HG02885 (cell line): ENCODE data around the gene CD19.
A peak's percentile ranks its signal among the peaks of the same experiment; 100 is the strongest.
"Not testable (repeated sequence)": the region's sequence is repeated elsewhere in the genome, so short reads cannot be mapped to it uniquely, and the experiment has no call there.

Experiments used
- ATAC-seq: cut with Tn5 transposase; IDR thresholded peaks from one replicate; pipeline ENCODE4 v1.9.1; 2021; ENCODE audit warnings: mild to moderate bottlenecking; ENCODE audit not compliant: unreplicated experiment, poor library complexity

Gene CD19

DNA sequence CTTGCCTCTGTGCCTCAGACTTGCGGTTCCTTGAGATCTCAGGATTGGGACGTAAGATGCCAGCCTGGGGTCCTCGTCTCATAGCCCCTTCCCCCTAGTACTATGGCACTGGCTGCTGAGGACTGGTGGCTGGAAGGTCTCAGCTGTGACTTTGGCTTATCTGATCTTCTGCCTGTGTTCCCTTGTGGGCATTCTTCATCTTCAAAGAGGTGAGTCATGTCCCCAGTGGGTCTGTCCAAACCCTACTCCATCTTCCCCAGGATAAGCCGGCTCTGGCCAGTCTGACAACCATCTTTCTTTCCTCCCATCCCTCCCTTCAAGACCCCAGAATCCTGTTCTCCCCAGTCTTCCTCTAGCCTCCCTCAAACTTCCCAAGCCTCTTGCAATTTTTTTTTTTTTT, 3.6 kb downstream of the CD19 start:
- no peak for ATAC-seq

DNA sequence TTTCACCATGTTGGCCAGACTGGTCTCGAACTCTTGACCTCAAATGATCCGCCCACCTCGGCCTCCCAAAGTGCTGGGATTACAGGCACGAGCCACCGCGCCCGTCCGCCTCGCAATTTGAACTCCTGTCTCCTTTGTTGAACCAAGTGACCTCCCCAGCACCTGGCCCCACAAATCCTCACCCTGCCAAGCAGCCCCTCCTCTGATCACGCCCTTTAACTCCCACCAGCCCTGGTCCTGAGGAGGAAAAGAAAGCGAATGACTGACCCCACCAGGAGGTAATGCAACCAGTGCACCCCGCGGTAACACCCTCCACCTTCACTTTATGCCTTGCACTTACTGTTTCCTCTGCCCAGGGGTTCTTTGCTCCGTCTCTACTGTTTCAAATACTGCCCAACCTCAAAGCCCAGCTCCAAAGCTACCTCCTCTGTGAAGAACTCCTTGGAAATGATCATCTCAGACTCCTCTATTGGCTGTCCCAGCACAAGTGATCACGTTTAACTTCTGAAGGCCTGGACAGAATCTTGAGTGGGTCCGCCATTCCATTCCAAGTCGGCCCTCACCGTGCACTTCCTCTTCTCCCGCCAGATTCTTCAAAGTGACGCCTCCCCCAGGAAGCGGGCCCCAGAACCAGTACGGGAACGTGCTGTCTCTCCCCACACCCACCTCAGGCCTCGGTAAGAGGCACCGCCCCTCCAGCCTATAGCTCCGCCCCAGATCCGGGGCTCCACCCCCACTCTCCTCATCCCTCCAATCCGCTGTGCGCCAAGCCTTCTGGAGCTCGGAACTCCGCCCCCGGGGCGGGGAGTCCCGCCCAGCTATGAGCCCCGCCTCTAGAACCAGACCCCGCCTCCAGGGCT, 4.4 kb downstream of the CD19 start:
- peak; percentile 67 for ATAC-seq

DNA sequence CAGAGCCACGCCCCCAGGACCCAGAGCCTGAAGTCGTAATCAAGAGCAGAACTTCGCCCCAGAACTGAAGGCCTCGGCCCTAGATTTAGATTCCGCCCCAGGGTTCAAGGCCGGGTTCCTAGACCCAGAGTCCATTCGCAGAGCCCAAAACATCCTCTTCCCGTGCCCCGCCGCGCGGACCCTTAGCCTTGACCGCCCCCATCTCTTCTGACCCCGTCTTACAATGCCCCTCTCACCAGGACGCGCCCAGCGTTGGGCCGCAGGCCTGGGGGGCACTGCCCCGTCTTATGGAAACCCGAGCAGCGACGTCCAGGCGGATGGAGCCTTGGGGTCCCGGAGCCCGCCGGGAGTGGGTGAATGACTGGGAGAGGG, 5.0 kb downstream of the CD19 start:
- no peak for ATAC-seq

DNA sequence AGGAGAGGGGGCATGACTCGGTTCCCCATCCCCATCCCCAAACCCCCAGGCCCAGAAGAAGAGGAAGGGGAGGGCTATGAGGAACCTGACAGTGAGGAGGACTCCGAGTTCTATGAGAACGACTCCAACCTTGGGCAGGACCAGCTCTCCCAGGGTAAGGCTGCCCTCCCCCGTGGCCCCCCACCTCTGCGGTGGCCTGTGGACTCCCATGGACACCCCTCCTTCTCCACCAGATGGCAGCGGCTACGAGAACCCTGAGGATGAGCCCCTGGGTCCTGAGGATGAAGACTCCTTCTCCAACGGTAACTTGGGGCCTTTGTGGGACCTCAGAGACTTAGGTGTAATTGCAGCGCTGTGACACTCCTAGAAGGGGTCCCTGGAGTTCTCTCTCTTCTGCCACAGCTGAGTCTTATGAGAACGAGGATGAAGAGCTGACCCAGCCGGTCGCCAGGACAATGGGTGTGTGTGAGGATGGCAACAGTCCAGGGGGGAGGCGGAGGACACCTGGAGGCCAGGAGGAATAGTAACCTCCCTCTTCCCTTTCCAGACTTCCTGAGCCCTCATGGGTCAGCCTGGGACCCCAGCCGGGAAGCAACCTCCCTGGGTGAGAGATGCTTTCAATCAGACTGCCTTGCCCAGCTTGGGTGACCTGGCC, 5.6 kb downstream of the CD19 start:
- ATAC-seq = no peak

DNA sequence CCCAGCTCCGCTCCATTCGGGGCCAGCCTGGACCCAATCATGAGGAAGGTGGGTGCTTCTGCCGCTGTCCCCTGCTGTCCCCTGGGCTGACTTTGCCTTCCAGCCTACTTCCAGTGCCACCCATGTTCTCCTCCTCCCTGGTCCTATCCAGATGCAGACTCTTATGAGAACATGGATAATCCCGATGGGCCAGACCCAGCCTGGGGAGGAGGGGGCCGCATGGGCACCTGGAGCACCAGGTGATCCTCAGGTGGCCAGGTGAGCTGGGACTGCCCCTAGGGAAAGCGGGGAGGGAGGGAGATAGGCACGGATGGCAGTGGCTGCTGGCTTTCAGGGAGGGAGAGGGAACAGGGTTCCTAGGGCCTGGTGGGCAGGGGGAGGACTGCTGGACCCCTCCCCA, 7.0 kb downstream of the CD19 start:
- ATAC-seq = no peak

DNA sequence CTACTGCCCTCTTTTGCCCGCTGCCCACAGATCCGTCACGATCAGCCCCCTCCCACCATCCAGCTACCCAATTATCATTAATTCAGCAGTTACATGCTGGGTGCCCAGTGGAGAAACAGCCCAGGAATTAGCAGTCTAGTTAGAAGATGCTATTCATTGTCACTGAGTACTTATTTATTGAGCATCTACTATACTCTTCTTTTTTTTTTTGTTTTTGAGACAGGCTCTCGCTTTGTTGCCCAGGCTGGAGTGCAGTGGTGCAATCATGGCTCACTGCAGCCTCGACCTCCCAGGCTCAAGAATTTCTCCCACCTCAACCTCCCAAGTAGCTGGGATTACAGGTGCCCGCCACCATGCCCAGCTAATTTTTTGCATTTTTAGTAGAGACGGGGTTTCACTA, 8.1 kb downstream of the CD19 start:
- ATAC-seq = not testable (repeated sequence)

DNA sequence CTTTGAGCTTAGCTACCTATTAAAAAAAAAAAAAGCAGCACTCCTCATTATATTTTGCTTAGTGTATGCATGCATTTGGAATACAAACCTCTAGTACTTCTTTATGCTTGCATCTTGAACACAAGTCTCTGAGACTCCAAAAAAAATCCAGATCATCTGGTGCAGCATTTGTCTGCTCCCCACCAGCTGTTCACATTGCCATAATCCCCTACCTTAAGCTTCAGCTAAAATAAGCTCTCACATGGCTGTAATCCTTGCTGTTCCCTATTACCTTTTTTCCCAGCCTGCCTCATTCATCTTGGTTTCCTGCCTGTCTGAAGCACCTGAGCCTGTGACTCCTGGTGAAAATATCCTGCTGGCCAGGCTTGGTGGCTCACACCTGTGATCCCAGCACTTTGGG, 11.5 kb downstream of the CD19 start:
- no peak for ATAC-seq

DNA sequence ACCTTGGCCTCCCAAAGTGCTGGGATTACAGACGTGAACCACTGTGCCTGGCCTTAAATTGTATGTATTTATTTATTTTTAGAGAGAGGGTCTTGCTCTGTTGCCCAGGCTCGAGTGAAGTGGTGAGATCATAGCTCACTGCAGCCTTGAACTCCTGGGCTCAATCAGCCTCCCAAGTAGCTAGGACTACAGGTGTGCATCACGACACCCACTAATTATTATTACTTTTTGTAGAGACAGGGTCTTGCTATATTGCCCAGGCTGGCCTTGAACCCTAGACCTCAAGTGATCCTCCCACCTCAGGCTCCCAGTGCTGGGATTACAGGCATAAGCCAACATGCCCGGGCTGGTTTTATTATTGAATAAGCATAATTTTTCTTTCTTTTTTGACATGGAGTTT, 14.9 kb downstream of the CD19 start:
- no peak for ATAC-seq

DNA sequence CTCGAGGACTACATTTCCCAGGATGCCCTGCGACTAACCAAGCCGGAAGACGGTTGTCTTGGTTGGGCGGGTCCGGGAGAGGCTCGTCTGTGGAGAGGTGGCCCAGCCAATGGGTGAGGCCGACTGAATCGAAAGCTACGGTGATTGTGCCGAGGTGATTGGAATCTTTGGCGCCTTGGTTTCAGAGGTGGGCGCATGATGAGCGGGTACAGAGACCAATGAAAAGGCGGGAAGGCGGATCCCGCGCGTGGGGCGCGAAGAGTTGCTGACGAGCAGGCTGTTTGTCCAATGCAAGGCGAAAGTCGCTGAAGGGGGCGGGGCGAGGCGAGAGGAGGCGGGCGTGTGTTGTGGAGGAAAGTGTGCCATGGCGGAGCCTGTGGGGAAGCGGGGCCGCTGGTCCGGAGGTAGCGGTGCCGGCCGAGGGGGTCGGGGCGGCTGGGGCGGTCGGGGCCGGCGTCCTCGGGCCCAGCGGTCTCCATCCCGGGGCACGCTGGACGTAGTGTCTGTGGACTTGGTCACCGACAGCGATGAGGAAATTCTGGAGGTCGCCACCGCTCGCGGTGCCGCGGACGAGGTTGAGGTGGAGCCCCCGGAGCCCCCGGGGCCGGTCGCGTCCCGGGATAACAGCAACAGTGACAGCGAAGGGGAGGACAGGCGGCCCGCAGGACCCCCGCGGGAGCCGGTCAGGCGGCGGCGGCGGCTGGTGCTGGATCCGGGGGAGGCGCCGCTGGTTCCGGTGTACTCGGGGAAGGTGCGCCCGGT, 19.1 kb downstream of the CD19 start, which contains the start of gene NFATC2IP:
TSS of gene NFATC2IP (plus strand) at position 290 of the 762 bp plus-strand sequence. CDS start at position 365, 75 bp downstream.
- ATAC-seq = peak; percentile 91

DNA sequence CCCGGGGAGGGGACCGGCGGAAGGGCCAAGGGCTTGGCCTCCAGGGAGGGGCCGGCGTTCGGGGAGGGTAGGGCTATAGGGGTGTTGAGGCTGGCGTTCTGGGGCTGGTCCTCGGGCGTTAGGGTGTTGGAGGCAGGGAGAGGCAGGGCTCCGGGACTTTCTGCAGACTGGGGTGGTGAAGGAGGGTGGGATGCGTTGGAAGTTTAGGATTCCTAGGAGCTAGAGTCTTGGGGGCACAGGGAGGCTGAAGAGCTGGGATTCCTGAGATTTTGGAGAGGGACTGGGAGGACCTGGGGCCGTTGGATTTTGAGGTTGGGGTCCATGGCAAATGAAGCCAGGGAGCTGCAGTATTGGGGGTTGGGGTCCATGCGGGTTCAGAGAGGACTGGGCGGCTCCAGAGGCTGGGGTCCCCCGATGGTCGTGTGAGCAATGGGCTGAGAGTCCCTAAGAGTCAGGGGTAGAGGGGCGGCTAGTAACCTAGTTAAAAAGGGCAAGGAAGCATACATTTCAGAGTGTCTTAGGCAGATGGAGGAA, 19.7 kb downstream of the CD19 start:
- ATAC-seq = no peak

DNA sequence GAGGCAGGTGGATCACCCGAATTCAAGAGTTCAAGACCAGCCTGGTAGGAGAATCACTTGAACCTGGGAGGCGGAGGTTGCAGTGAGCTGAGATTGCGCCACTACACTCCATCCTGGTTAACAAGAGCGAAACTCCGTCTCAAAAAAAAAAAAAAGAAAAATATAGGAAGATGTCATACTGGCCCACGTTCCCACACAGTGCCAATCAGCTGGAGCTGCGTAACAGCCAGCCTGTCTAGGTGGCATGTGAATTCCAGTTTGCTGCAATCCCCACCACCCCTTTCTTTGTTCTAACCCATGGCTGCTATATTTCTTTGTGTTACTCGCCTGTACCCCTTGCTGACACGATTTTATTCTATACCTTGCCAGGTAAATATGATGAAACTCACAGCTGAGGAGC, 26.4 kb downstream of the CD19 start:
- no peak for ATAC-seq

DNA sequence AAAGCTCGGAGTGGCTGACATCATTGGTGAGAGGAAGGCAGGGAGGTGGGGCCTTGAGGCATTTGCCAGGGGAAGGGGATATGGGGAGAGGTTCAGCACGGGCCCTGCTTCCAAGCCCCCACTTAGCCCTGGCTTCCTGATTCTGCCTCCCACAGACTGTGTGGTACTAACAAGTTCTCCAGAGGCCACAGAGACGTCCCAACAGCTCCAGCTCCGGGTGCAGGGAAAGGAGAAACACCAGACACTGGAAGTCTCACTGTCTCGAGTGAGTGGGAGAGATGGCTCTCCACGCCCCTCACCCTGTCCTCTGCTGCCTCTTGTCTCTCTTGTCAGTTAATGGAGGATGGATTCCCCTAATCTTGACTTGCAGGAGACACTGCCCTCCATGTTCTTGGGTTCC, 27.1 kb downstream of the CD19 start:
- ATAC-seq = no peak

DNA sequence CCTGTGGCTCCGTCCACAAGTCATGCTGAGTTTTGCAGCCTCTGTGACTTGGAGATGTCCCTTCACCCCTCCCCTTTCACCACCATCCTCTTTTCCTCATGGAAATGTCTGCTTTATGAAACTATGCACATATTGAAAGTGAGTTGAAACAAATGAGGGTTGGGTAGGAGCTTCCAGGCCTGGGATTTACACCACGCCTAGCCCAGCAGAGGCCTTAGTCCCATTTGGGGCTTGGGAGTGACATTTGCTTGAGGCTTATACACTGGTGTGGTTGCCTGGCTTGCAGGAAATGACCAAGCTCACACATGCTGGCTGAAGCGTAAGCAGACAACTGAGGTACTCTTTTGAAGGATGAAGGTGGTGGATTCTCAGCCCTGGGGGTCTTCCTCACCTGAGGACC, 32.3 kb downstream of the CD19 start:
- no peak for ATAC-seq

DNA sequence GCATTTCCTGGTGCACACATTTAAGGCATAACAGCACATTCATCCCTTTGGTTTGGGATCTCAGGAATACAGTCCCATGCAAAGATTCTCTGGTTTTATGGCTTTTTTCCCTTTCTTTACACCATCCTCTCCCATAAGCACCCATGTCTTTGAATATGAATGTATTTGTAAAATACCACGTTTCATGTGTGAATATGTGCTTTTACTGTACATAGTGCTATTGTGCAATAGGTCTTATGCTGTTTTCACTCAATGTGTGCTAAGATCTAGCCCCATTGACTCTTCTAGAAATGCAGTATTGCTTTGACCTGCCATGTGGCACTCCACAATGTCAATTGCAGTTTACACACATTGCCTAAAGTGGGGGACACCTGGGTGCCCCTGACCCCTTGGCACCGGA, 32.7 kb downstream of the CD19 start:
- ATAC-seq = no peak

DNA sequence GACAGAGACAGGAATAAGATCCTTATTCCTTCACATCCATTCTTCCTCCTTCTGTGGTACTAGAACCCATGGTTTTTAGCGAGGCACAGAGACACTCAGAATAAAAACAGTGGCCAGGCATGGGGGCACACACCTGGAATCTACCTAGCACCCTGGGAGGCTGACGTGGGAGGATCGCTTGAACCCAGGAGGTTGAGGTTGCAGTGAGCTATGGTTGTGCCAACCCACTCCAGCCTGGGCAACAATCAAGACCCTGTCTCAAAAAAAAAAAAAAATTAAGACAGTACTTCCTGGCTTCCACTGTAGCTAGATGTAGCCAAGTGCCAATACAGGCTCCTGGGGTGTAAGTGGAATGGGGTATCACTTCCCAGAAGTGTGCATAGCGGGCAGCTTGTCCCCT, 35.4 kb downstream of the CD19 start:
- no peak for ATAC-seq

DNA sequence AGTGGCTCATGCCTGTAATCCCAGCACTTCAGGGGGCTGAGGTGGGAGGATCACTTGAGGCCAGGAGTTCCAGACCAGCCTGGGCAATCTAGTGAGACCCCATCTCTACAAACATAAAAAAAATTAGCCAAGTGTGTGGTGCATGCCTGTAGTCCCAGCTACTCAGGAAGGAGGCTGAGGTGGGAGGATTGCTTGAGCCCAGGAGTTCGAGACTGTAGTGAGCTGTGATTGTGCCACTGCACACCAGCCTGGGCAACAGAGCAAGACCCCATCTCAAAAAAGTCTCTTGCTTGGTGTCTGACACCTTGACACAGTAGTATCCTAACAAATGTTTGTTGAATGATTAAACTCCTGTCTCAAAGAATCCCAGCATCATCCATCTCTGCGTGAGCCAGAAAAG, 37.9 kb downstream of the CD19 start:
- not testable (repeated sequence) for ATAC-seq

DNA sequence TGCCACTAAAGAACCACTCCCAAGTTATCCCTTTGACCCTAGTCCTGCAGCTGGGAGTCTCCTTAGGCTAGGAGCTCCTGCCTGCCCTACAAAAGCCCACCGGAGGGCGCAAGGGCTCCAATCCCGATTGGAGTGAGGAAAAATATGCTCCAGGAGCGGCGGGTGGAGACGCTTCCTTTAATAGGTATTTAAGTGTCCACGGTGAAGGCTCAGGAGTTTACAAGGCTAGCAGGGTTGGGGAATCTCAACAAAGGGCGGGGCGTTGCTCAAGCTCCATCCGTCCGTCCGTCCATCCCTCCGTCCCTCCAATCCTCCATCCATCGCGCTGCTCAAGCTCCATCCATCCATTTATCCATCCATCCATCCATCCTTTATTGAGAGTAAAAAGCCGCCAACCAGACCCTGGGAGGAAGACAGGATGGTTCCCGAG, 42.3 kb downstream of the CD19 start:
- peak; percentile 24 for ATAC-seq

DNA sequence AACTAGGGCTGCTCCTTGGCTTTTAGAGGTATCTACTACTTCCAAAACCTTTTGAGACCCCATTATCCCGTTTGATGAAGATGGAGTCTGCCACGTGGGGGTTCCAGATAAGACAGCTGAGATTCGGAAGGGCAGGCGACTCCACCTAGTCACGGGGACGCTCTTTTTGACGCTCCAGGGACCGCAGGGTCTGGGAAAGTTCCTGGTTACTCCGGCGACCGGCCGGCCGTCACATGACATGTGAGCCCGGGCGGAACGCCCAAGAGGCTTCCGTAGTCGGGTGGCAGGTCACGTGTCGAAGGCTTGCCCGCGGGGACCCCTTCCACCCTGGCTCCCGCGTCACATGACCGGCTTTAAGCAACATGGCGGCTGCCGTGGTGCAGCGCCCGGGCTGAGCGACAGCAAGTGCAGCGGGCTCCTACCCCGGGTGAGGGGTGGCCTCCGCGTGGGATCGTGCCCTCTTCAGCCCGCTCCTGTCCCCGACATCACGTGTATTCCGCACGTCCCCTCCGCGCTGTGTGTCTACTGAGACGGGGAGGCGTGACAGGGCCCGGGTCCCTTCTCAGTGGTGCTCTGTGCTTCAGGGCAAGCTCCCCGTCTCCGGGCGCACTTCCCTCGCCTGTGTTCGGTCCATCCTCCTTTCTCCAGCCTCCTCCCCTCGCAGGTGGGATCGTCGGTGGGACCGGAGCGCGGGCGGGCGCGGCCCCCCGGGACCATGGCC, 42.8 kb downstream of the CD19 start, which contains the start of gene SPNS1:
TSS of gene SPNS1 (plus strand) at position 342 of the 721 bp plus-strand sequence. CDS start at position 716, 374 bp downstream.
- ATAC-seq = peak; percentile 93

DNA sequence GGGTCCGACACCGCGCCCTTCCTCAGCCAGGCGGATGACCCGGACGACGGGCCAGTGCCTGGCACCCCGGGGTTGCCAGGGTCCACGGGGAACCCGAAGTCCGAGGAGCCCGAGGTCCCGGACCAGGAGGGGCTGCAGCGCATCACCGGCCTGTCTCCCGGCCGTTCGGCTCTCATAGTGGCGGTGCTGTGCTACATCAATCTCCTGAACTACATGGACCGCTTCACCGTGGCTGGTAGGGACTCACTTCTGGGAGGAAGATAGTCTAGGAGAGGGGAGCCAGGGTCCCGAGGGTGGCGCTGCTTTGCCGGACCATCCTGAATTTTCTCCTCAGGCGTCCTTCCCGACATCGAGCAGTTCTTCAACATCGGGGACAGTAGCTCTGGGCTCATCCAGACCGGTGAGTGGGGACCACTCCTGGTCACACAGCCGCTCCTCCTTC, 43.4 kb downstream of the CD19 start:
- ATAC-seq = peak; percentile 10
